ENCODE results near the gene UBE2J2.

UBE2J2 gene

DNA sequence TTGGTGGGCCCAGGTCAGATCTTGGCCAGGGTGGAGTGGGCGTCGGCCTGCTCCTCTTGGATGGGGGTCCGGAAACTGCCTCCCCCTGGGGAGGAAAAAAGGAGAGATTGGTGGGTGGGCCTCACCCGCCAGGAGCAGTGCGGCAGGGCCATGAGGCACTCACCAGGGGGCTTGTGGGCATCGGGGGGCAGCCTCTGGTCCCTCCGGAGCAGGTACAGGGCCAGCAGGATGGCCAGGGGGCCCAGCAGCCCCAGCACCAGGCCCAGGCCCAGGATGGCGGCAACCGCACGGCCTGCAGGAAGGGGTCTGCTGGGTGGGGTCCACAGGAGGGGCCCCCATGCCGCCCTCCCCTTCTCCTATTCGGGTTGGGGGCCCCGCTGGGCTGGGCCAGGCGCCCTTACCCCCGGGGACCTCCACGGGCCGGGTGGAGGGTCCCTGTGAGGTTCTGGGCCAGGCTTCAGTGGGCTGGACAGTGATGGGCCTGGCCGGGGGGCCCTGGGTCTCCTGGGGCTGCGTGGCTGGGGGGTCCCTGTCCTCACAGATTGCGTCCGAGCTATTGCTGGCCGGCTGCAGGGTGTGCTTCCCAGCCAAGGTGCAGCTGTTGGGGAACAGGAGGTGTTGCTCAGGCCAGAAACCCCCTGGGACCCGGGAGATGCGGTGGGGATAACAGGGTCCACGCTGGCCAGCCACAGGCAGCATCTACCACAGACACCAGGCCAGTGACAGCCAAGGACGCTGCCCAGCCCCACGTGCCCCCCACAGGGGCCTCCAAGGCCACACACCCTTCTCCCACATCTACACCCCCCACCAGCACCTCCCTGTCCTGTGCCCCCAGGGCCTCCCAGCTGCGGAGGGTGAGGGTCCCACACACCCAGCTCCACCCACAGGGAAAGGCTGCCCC lies 61.9 kb downstream of the UBE2J2 start:
- DNase-seq (ENCODE audit: low spot score) = no peak
- TF ChIP-seq, protein P1, sequence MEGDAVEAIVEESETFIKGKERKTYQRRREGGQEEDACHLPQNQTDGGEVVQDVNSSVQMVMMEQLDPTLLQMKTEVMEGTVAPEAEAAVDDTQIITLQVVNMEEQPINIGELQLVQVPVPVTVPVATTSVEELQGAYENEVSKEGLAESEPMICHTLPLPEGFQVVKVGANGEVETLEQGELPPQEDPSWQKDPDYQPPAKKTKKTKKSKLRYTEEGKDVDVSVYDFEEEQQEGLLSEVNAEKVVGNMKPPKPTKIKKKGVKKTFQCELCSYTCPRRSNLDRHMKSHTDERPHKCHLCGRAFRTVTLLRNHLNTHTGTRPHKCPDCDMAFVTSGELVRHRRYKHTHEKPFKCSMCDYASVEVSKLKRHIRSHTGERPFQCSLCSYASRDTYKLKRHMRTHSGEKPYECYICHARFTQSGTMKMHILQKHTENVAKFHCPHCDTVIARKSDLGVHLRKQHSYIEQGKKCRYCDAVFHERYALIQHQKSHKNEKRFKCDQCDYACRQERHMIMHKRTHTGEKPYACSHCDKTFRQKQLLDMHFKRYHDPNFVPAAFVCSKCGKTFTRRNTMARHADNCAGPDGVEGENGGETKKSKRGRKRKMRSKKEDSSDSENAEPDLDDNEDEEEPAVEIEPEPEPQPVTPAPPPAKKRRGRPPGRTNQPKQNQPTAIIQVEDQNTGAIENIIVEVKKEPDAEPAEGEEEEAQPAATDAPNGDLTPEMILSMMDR (IDR thresholded peaks at IDR 0.05; ENCODE audit: extremely low read depth, missing control alignments) = no peak

DNA sequence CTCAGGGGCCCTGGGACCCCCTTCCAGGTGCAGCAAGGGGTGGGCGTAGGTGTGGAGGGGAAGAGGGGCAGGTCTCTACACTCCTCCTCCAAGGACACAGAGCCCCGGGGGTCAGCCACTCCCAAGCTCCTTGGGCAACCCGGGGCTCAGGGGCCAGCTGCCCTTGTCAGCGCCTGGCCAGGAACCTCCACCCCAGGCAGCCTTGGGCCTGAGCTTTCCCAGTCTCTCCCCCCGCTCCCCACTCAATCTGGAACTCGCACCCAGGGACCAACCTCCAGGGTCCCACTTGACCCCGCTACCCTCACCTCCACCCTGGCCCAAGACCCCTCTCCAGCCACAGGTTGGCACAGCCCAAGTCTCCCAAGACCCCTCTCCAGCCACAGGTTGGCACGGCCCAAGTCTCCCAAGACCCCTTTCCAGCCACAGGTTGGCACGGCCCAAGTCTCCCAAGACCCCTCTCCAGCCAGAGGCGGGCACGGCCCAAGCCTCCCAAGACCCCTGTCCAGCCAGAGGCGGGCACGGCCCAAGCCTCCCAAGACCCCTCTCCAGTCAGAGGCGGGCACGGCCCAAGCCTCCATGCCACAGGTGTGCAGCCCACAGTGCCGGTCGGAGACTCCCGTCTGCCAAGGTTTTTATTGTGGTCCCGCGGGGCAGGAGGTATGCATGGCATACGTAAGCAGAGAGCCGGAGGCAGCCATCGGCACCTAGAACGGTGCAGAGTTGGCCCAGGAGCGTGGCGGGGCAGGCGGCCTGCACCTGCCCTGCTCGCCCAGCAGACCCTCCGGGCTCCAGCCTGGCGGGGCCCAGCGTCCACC lies 62.7 kb downstream of the UBE2J2 start:
- TF ChIP-seq, protein P1 (IDR thresholded peaks at IDR 0.05; ENCODE audit: extremely low read depth, missing control alignments) = no peak
- DNase-seq (ENCODE audit: low spot score) = no peak

DNA sequence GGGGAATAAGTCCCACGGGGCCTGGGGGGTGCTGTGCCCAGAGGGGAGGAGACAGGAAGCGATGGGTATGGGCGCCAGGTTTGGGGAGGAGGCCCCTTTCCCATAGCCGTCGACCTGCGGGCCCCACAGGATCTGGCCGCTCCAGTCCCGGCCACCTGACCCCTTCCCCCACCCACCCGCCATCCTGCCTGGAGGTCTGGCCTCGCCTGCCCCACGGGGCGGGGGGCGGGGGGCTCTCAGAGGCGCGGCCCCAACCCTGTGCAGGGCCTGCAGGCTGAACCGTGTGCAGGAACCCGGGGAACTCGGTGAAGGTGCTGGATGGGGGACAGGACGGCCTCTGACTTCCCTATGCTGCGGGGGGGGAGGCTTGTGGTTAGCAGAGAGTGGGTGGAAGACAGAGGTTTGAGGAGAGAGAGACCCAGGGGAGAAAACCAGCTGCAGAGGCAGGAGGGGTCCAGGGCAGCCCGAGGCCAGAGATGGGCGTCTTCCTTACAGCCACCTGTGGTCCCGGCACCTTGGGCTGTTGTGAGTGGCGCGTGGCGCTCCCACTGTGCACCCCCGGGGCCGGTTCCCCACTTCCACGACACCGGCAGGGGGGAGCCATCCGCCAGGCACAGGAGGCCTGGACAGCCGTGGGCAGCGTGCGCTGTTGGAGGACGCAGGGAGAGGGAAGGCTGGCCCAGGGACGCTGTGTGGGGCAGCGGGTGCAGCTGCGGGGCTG lies 64.8 kb downstream of the UBE2J2 start:
- DNase-seq (ENCODE audit: low spot score) = peak; percentile 73

DNA sequence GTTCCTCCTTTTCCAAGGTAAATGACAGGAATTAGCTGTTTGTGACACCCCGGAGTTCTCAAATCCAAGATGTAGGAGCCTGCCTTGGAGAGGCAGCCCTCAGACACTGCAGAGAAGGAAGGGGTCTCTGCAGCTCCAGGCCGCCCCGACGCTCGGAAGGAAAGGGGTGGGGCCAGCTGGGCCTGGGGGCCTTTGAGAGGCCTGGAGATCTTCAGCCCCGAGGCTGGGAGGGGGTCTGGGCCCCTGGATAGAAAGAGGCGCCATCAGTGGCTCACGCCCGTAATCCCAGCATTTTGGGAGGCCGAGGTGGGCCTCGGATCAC lies 66.1 kb downstream of the UBE2J2 start:
- TF ChIP-seq, protein P1 (IDR thresholded peaks at IDR 0.05; ENCODE audit: extremely low read depth, missing control alignments) = no peak
- no peak for DNase-seq (ENCODE audit: low spot score)

More for the DNA sequence above, 64.8 kb downstream of the UBE2J2 start:
- TF ChIP-seq, protein P1 (IDR thresholded peaks at IDR 0.05; ENCODE audit: extremely low read depth, missing control alignments) = no peak

DNA sequence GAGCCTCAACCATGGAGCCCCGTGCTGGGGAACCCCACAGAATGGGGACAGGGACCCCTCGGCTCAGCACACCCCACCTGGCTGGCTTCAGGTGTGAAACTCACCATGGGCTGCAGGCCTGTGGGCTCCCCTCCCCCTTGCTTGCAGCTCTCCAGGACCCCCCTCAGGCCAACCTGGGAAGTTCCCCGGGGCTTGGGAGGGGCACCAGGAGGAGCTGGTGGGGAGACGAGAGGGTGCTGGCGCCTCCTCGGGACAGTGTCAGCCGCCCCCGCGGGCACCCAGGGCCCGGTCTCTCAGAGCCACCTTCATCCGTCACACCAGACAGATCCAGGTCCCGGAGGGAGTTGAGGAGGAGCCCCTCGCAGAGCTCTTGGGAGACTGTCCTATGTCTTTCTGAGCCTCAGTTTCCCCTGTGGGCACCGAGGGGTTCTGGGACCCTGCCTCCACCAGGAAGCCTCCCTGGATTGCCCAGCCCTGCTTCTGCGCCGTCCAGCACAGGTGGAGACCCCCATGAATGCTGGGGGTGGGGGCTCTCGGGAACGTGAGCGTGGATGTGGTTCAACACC lies 66.6 kb downstream of the UBE2J2 start:
- TF ChIP-seq, protein P1 (IDR thresholded peaks at IDR 0.05; ENCODE audit: extremely low read depth, missing control alignments) = no peak
- DNase-seq (ENCODE audit: low spot score) = no peak

DNA sequence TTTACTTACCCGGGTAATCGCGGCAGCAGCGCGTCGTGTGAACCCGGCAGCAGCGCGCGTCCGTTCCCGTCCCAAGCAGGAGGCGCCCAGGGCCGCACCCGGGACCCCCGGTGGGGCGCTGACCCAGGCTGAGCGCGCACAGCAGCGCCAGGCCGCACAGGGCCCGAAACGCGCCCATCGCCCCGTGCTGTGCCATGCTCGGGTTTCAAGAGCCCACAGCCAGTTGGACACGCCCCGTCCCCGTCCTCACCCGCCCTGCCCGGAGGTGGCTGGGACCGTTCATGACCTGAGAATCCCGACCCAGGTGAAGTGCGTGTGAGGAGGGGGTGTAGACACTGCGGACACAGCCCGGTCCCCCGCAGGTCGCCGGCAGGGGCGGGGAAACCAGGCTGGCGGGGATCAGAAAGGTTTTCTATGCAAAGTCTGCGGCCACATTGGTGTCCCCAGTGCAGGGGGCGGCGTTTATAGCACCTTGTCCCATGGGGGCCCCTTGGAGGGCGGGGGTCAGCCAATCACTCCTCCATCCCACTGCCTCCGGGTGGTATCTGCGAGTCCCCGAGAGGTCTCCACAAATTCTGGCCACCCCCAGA lies 67.2 kb downstream of the UBE2J2 start, which contains the start of gene TNFRSF18:
Gene TNFRSF18 (minus strand): TSS at position 217 of the 590 bp plus-strand sequence. CDS start 21 bp downstream, at position 196.
- TF ChIP-seq, protein P1 (IDR thresholded peaks at IDR 0.05; ENCODE audit: extremely low read depth, missing control alignments) = no peak
- peak; percentile 75 for DNase-seq (ENCODE audit: low spot score)
